Activated CD8-positive, alpha-beta T cell treated with anti-CD3 and anti-CD28 coated beads for 36 hours (primary cell): ENCODE measurements around the gene ZBP1. TPM values are rescaled to one million over a fixed set of nuclear protein-coding genes. Genes with fewer than 3 reads are reported as not detected.

Experiments used
- ATAC-seq: fragments of 200-7000 bp; cut with Tn5 transposase; one replicate; pipeline ENCODE4 v1.10.0; 2021; ENCODE audit warnings: mild to moderate bottlenecking, moderate library complexity
- CTCF ChIA-PET: fragments of 350-600 bp; sonication (Branson Sonifier 250); formaldehyde crosslinking; loops from one replicate; lab custom pipeline; 2021; ENCODE audit warnings: antibody characterized with exemption; lab: Charles Lee
- POLR2A ChIA-PET: fragments of 350-600 bp; sonication (Branson Sonifier 250); formaldehyde crosslinking; loops from one replicate; lab custom pipeline; 2021; ENCODE audit warnings: antibody characterized with exemption; lab: Charles Lee
- DNase-seq: peaks from one replicate; pipeline ENCODE4 v3.0.0-alpha.2; 2020
- H3K27ac Mint-ChIP-seq: one replicate; pipeline ENCODE4 v1.8.0; 2021; ENCODE audit warnings: mild to moderate bottlenecking, mixed read lengths
- H3K27me3 Mint-ChIP-seq: one replicate; pipeline ENCODE4 v1.8.0; 2021; ENCODE audit warnings: mixed read lengths
- H3K36me3 Mint-ChIP-seq: one replicate; pipeline ENCODE4 v1.8.0; 2021; ENCODE audit warnings: low read depth, mixed read lengths
- H3K4me1 Mint-ChIP-seq: one replicate; pipeline ENCODE4 v1.8.0; 2021; ENCODE audit warnings: low read depth, mixed read lengths
- H3K4me3 Mint-ChIP-seq: one replicate; pipeline ENCODE4 v1.8.0; 2021; ENCODE audit warnings: mild to moderate bottlenecking, moderate library complexity, mixed read lengths
- H3K9me3 Mint-ChIP-seq: one replicate; pipeline ENCODE4 v1.8.0; 2021; ENCODE audit warnings: mixed read lengths
- CTCF ChIP-seq: fragments of 200-600 bp; IDR thresholded peaks from one replicate; pipeline ENCODE4 v1.8.0; 2022; ENCODE audit warnings: antibody characterized with exemption, mild to moderate bottlenecking
- intact Hi-C: fragments of 100-400 bp; cut with micrococcal nuclease; formaldehyde crosslinking; loops from one replicate; pipeline ENCODE4 v1.10.0; 2022
- total RNA-seq, 2 experiments: library from RNA; stranded (reverse); gene quantifications; one replicate each; pipeline ENCODE4 v1.2.3, GENCODE V29; 2021

Gene ZBP1
- total RNA-seq, 2 experiments from 2014 or later: 0.11 to 0.56 TPM

DNA sequence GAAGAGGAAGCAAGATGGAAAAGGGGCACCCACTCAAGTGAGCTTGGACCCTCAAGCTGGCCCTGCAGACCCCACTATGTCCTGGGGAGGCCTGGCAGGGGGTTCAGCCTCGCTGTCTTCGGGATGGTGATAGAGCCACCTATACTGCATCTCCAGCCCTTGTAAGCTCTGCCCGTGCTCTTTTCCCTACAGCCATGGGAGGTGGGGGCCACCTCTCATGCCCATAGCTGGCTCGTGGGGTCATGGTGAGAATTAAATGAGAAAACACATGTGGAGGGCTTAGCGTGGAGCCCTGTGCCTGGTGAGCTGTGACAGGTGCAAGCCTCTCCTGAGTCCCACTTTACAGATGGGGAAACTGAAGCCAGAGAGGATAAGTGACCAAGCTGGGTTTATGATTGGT lies 31.6 kb downstream of the ZBP1 start:
- peaks cover 3% of the 10 kb centered on the region for H3K9me3 Mint-ChIP-seq
- H3K4me3 Mint-ChIP-seq: no peak overlapping the region
- no peak for DNase-seq
- no peaks in the 10 kb centered on the region for H3K4me1 Mint-ChIP-seq
- H3K27me3 Mint-ChIP-seq: peaks cover 7% of the 10 kb centered on the region
- no peak for ATAC-seq
- TF ChIP-seq CTCF: no peak
- CTCF ChIA-PET: interaction anchor here (1.0 kb wide), 1 partner anchor 90 kb away, joined by 3 read pairs; no protein-coding TSS in a partner anchor
- no peaks in the 10 kb centered on the region for H3K36me3 Mint-ChIP-seq
- POLR2A ChIA-PET: no interaction called here
- intact Hi-C loops: loop anchor here (5.0 kb wide), 1 partner anchor 206 kb away; no protein-coding TSS in a partner anchor
- H3K27ac Mint-ChIP-seq: no peak overlapping the region

- CTCF ChIA-PET: interaction anchor here (1.0 to 1.5 kb wide), 2 partner anchors 90 to 92 kb away, joined by 3 read pairs; no protein-coding TSS in a partner anchor
- no peak for TF ChIP-seq CTCF
- H3K4me3 Mint-ChIP-seq: no peak overlapping the region
- POLR2A ChIA-PET: interaction anchor here (0.9 kb wide), 1 partner anchor 198 kb away, joined by 4 read pairs; no protein-coding TSS in a partner anchor
- DNase-seq: no peak
- H3K4me1 Mint-ChIP-seq: no peaks in the 10 kb centered on the region
- no peak for ATAC-seq
- H3K27ac Mint-ChIP-seq: no peak overlapping the region
- no peaks in the 10 kb centered on the region for H3K36me3 Mint-ChIP-seq
- H3K9me3 Mint-ChIP-seq: peaks cover 3% of the 10 kb centered on the region
- intact Hi-C loops: loop anchor here (5.0 kb wide), 1 partner anchor 206 kb away; no protein-coding TSS in a partner anchor
- peaks cover 11% of the 10 kb centered on the region for H3K27me3 Mint-ChIP-seq
Measured at GRCh38 chr20:57587989-57588377, 32.2 kb downstream of the ZBP1 start.

- DNase-seq (no peak), ATAC-seq (no peak)
- ChIA-PET POLR2A (interaction anchor here (0.9 kb wide), 1 partner anchor 197 kb away, joined by 4 read pairs; no protein-coding TSS in a partner anchor), CTCF (interaction anchor here (1.5 kb wide), 1 partner anchor 91 kb away, joined by 3 read pairs; no protein-coding TSS in a partner anchor)
- Mint-ChIP-seq H3K4me1 (no peaks in the 10 kb centered on the region), H3K4me3 (no peak overlapping the region), H3K27me3 (peaks cover 15% of the 10 kb centered on the region), H3K27ac (no peak overlapping the region), H3K36me3 (no peaks in the 10 kb centered on the region), H3K9me3 (peaks cover 3% of the 10 kb centered on the region)
- no peak for TF ChIP-seq CTCF
- intact Hi-C loops: loop anchor here (5.0 kb wide), 1 partner anchor 205 kb away; no protein-coding TSS in a partner anchor
Measured at GRCh38 chr20:57587278-57587988, 32.8 kb downstream of the ZBP1 start.

- ATAC-seq (no peak), DNase-seq (no peak)
- Mint-ChIP-seq H3K4me1 (no peaks in the 10 kb centered on the region), H3K27ac (no peak overlapping the region), H3K4me3 (no peak overlapping the region), H3K36me3 (no peaks in the 10 kb centered on the region), H3K27me3 (peaks cover 17% of the 10 kb centered on the region), H3K9me3 (peaks cover 3% of the 10 kb centered on the region)
- ChIA-PET CTCF (interaction anchor here (1.5 kb wide), 1 partner anchor 91 kb away, joined by 3 read pairs; no protein-coding TSS in a partner anchor), POLR2A (no interaction called here)
- intact Hi-C loops: loop anchor here (5.0 kb wide), 1 partner anchor 205 kb away; no protein-coding TSS in a partner anchor
- no peak for TF ChIP-seq CTCF
Measured at GRCh38 chr20:57586943-57587277, 33.3 kb downstream of the ZBP1 start.

DNA sequence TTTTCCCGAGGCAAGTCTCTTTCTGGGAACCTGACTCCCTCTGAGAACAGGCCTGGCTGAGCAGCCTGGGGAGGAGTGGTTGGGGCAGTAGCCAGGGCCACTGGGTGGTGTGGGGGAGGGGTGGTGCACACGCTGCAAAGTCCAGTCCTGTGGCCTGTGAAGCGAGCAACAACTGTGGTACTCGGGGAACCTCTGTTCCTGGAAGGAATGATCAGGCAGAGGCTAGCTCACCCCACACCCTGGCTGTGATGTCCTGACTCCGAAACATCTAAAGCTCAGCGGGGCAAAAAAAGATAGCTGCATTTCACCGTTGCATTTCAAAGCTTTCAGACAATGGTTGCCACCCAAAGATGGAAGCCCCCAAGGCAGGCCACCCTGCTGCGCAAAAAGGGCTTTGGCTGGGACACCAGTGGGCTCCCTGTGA lies 33.8 kb downstream of the ZBP1 start:
- Mint-ChIP-seq H3K27me3 (peaks cover 18% of the 10 kb centered on the region), H3K9me3 (peaks cover 3% of the 10 kb centered on the region), H3K27ac (no peak overlapping the region), H3K36me3 (no peaks in the 10 kb centered on the region), H3K4me3 (no peak overlapping the region), H3K4me1 (no peaks in the 10 kb centered on the region)
- ChIA-PET POLR2A (no interaction called here), CTCF (interaction anchor here (1.0 to 1.5 kb wide), 2 partner anchors 8 to 90 kb away, joined by 3 to 4 read pairs; no protein-coding TSS in a partner anchor)
- no peak for ATAC-seq
- intact Hi-C loops: loop anchor here (5.0 kb wide), 1 partner anchor 204 kb away; no protein-coding TSS in a partner anchor
- no peak for TF ChIP-seq CTCF
- DNase-seq: no peak
